HG03066 (cell line): ENCODE results near the gene ITGB2.

Experiments
- ATAC-seq: cut with Tn5 transposase; IDR thresholded peaks from one replicate; pipeline ENCODE4 v1.9.1; 2021; ENCODE audit warnings: low read depth; ENCODE audit not compliant: unreplicated experiment

ITGB2 gene

GRCh38 chr21:44898851-44899767 lies 21.6 kb downstream of the ITGB2 start:
- no peak for ATAC-seq

DNA sequence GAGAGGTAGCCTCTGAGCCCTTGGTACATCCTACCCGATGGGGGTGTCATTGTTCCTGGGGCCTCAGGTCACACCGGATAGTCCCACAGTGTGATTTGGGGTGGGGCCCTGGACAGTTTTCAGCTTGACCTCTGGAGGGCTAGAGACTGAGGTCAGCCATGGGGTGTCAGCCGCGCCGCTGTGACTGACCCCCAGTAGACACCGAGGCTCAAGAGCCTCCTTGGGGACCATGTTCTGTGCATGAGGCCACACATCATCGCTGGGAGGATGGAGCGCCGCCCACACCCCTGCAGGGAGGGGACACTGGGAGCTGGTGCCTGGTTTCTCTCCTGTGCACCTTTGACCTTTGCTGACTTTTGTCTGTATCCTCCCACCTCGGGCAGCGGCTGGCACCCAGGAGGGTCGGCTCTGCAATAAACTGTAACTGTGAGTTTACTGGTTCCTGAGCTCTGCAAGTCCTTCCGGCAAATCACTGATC lies 22.6 kb downstream of the ITGB2 start:
- no peak for ATAC-seq

- ATAC-seq, result no peak
These were observed 23.2 kb downstream of the ITGB2 start for GRCh38 chr21:44897326-44898010.

GRCh38 chr21:44896561-44897286 lies 24.0 kb downstream of the ITGB2 start:
- ATAC-seq, result no peak

GRCh38 chr21:44895859-44896258 lies 24.8 kb downstream of the ITGB2 start:
- ATAC-seq, result no peak

DNA sequence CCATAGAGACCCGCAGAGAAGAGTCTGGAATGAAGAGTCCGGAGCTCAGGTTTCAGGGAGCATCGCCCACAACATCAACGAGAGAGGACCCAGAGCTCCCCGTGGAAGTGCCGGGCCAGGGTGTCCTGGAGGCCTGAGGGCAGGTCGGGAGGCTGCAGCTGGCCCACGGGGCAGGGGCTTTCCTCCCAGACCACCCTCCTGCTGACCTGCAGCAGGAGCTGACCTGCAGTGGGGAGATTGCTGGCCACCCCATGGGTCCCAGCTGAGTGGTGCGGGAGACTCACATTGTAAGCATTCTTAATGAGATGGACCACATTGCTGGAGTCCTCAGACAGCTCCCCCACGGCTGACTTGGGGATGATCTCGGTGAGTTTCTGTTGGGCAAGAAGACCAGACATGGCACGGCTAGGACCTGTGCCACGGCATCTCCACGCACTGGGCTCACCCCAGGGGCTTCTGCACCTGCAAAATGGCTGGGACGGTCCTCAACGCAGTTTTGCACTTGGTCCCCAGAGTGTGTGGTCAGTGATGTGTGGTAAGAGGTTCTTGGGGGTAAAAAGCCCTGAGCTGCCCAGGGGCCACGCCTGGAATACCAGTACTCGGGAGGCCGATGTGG lies 25.9 kb downstream of the ITGB2 start:
- ATAC-seq, result no peak

- ATAC-seq, result no peak
These were observed 26.6 kb downstream of the ITGB2 start for GRCh38 chr21:44893948-44894656.

DNA sequence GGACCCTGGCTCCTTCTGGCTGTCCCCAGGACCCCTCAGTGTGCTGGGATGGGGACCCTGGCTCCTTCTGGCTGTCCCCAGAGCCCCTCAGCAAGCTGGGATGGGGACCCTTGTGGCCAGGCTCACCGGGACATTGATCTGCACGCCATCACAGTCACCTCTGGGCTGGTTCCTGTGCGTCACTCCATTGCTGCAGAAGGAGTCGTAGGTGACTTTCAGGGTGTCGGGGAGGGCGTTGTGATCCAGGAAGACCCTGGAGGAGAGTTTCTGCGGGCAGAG lies 27.5 kb downstream of the ITGB2 start:
- ATAC-seq, result no peak

- ATAC-seq, result no peak
These were observed 28.0 kb downstream of the ITGB2 start for GRCh38 chr21:44892536-44893277.

- ATAC-seq, result no peak
These were observed 28.6 kb downstream of the ITGB2 start for GRCh38 chr21:44892095-44892494.

- no peak for ATAC-seq
These were observed 29.1 kb downstream of the ITGB2 start for GRCh38 chr21:44891631-44892031.

- no peak for ATAC-seq
These were observed 29.6 kb downstream of the ITGB2 start for GRCh38 chr21:44890961-44891541.

DNA sequence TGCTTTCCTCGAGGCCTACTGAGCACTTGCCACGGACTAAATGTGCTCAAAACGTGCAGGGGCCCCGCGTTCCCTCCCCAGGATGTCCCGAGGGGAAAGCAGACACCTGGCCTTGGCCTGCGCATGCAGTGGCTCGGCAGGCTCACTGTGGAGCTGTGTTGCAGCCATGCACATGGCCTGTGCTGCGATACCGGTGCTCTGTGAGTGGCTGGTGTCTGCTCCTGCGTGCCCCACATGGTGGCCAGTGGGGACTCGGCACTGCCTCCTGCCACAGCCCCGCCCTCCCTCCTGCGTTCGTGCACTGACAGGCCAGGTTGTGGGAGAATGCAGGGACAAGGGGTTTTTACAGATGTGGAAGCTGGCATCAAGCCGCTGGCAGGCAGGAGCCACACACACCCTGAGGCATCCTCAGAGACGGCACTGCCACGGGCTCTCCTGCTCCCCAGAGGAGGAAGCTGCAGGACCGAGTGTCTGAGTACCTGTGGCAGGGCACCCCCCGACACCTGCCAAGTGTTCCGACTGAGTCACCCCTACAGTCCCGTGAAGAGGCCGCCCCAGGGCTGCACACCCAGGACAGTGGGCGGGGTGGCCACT lies 30.3 kb downstream of the ITGB2 start:
- ATAC-seq, result no peak

GRCh38 chr21:44889625-44890337 lies 30.9 kb downstream of the ITGB2 start:
- no peak for ATAC-seq

- no peak for ATAC-seq
These were observed 31.8 kb downstream of the ITGB2 start for GRCh38 chr21:44888581-44889550.

GRCh38 chr21:44887807-44888580 lies 32.7 kb downstream of the ITGB2 start:
- no peak for ATAC-seq
